ENCODE data around the gene ACTN1.

DNA sequence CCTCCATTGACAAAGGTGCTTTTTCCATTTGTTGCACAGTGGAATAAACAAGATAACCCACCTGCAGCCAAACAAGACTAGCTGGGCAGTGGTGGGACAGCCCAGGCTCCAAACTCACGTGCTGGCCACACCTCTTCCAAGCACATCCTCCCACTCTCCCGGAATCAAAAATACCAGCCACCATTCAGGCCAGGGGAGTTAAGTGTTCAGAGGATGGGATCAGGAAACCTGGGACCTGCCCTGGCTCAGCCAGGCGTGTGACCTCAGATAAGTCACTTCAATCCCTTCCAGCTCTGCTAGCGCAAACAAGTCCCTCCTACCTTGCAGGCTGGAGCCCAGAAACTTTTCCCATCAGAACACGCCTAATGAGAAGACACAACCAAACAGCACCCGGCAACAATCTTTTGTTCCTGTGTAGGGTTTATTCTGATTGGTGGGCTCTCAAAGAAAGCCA is 43.3 kb downstream of the ACTN1 start:
- no peak for TF ChIP-seq POLR2A (IDR thresholded peaks at IDR 0.05; ENCODE audit: low read depth, low read length)
- no peak for TF ChIP-seq POLR2AphosphoS5 (IDR thresholded peaks at IDR 0.05; ENCODE audit: low read depth, low read length)
- TF ChIP-seq TAF1 (IDR thresholded peaks at IDR 0.05; ENCODE audit: low read depth, low read length) = no peak
